Upper lobe of left lung (tissue), 6 donors: ENCODE data around the gene PWWP2B. TPM values are rescaled to one million over a fixed set of nuclear protein-coding genes. Genes with fewer than 3 reads are reported as not detected.

Source experiments
- ATAC-seq, 2 donors: fragments of 200-7000 bp; cut with Tn5 transposase; one replicate each; pipeline ENCODE4 v1.9.1; 2022; ENCODE audit warnings: mild to moderate bottlenecking in 2 of 2, moderate library complexity in 2 of 2; ENCODE audit not compliant: low FRiP score in 2 of 2
- DNase-seq, 2 donors: peaks; one replicate each; pipeline ENCODE4 v3.0.0-alpha.2; 2019 to 2020
- H3K27ac ChIP-seq, 4 donors: fragments of 200-600 bp; sonication (generic); one replicate each; pipeline ENCODE4 v1.5.1; 2016 to 2019
- H3K27me3 ChIP-seq, 4 donors: fragments of 200-600 bp; sonication (generic); one replicate each; pipeline ENCODE4 v1.5.1; 2017 to 2019
- H3K36me3 ChIP-seq, 4 donors: fragments of 200-600 bp; sonication (generic); one replicate each; pipeline ENCODE4 v1.5.1; 2016 to 2019
- H3K4me1 ChIP-seq, 4 donors: fragments of 200-600 bp; sonication (generic); one replicate each; pipeline ENCODE4 v1.5.1; 2018 to 2019
- H3K4me3 ChIP-seq, 4 donors: fragments of 200-600 bp; sonication (generic); one replicate each; pipeline ENCODE4 v1.5.1; 2017 to 2019; ENCODE audit warnings: mild to moderate bottlenecking in 2 of 4, moderate library complexity in 1 of 4
- H3K9me3 ChIP-seq, 4 donors: fragments of 200-600 bp; sonication (generic); one replicate each; pipeline ENCODE4 v1.5.1; 2018 to 2019
- EP300 ChIP-seq, 4 donors: sonication (generic); formaldehyde crosslinking; IDR thresholded peaks; one replicate each; pipeline ENCODE4 v1.5.1; 2017; ENCODE audit warnings: antibody characterized with exemption in 4 of 4, control low read depth in 2 of 4
- POLR2A ChIP-seq, 4 donors: fragments of 450-650 bp; IDR thresholded peaks; one replicate each; pipeline ENCODE4 v1.5.1; 2016 to 2017; ENCODE audit warnings: antibody characterized with exemption in 4 of 4, mild to moderate bottlenecking in 2 of 4
- POLR2AphosphoS5 ChIP-seq, 2 donors: sonication (generic); formaldehyde crosslinking; IDR thresholded peaks; one replicate each; pipeline ENCODE4 v1.5.1; 2017; ENCODE audit warnings: antibody characterized with exemption in 2 of 2
- WGBS, 2 donors: methylation state at CpG; one replicate each; pipeline ENCODE4 v1.1.5; 2017 to 2018; 5-methylcytosine and 5-hydroxymethylcytosine counted together
- total RNA-seq, 6 donors: library from RNA; depleted of rRNA in 4 of 6; stranded (reverse); fragments of >200 nt in 4 of 6; gene quantifications; one replicate each; pipeline versions ENCODE4 v1.1.0 to v1.2.1, GENCODE V29; 2016 to 2021
- TF ChIP-seq, protein P1 (sequence below), 6 experiments: fragments of 450-650 bp in 4 of 6; fragments of 200-600 bp in 2 of 6; sonication (generic) in 2 of 6; IDR thresholded peaks; one replicate each; pipeline ENCODE4 v1.5.1; 2016 to 2019; ENCODE audit warnings: antibody characterized with exemption in 6 of 6
- donor health status: DM: no; HTN: no; CAD: no; lungs with moderate emphysema.
- donor health status: DM: no; HTN: yes; CAD: no; lungs with severe emphysema.

PWWP2B gene
- total RNA-seq, 6 donors from 2014 or later: 20.2 to 54.4 (median 32.9) TPM

- ATAC-seq (no peak), DNase-seq (peak in 1 of 2 donors; percentile 81)
- Histone ChIP-seq H3K4me1 (peaks cover 58 to 80% (median 70%) of the 10 kb centered on the region in 4 donors), H3K9me3 (no peaks in the 10 kb centered on the region), H3K36me3 (peaks cover 0 to 10% (median 3%) of the 10 kb centered on the region in 4 donors), H3K4me3 (no peak overlapping the region), H3K27ac (peak overlapping the region; percentile 91 to 98 (median 94)), H3K27me3 (no peaks in the 10 kb centered on the region)
- 71 to 86% methylated on average over 10 to 24 of the region's 25 CpGs for WGBS, 2 donors
- no peak for TF ChIP-seq POLR2A (IDR thresholded peaks at IDR 0.05)
- TF ChIP-seq, protein P1, sequence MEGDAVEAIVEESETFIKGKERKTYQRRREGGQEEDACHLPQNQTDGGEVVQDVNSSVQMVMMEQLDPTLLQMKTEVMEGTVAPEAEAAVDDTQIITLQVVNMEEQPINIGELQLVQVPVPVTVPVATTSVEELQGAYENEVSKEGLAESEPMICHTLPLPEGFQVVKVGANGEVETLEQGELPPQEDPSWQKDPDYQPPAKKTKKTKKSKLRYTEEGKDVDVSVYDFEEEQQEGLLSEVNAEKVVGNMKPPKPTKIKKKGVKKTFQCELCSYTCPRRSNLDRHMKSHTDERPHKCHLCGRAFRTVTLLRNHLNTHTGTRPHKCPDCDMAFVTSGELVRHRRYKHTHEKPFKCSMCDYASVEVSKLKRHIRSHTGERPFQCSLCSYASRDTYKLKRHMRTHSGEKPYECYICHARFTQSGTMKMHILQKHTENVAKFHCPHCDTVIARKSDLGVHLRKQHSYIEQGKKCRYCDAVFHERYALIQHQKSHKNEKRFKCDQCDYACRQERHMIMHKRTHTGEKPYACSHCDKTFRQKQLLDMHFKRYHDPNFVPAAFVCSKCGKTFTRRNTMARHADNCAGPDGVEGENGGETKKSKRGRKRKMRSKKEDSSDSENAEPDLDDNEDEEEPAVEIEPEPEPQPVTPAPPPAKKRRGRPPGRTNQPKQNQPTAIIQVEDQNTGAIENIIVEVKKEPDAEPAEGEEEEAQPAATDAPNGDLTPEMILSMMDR (IDR thresholded peaks at IDR 0.05): peak in 1 of 6 experiments; percentile 45
These were observed 22.8 kb downstream of the PWWP2B start for GRCh38 chr10:132419538-132420468.

GRCh38 chr10:132420469-132420980, 23.5 kb downstream of the PWWP2B start:
- ATAC-seq: no peak
- Histone ChIP-seq H3K36me3 (peaks cover 0 to 10% (median 3%) of the 10 kb centered on the region in 4 donors), H3K9me3 (no peaks in the 10 kb centered on the region), H3K4me3 (no peak overlapping the region), H3K27ac (peak overlapping the region; percentile 91 to 98 (median 94)), H3K4me1 (peaks cover 58 to 80% (median 70%) of the 10 kb centered on the region in 4 donors), H3K27me3 (no peaks in the 10 kb centered on the region)
- peak in 1 of 2 donors; percentile 63 for DNase-seq
- WGBS, 2 donors: 42 to 52% methylated on average over 5 to 8 of the region's 8 CpGs
- TF ChIP-seq POLR2A (IDR thresholded peaks at IDR 0.05) (no peak), EP300 (IDR thresholded peaks at IDR 0.05) (no peak), POLR2AphosphoS5 (IDR thresholded peaks at IDR 0.05) (no peak)
- TF ChIP-seq, protein P1 (IDR thresholded peaks at IDR 0.05): peak in 1 of 6 experiments; percentile 6

- 6 to 16% methylated on average over 7 to 22 of the region's 33 CpGs for WGBS, 2 donors
- Histone ChIP-seq H3K27ac (peak overlapping the region; percentile 91 to 98 (median 94)), H3K27me3 (no peaks in the 10 kb centered on the region), H3K4me1 (peaks cover 58 to 77% (median 70%) of the 10 kb centered on the region in 4 donors), H3K4me3 (peak overlapping the region in 3 of 4 donors; percentile 1 to 21 (median 17)), H3K36me3 (peaks cover 0 to 10% (median 3%) of the 10 kb centered on the region in 4 donors), H3K9me3 (no peaks in the 10 kb centered on the region)
- peak; percentile 83 to 86 for ATAC-seq
- TF ChIP-seq POLR2A (IDR thresholded peaks at IDR 0.05): peak in 3 of 4 donors; percentile 30 to 78 (median 52)
- TF ChIP-seq EP300 (IDR thresholded peaks at IDR 0.05): no peak
- TF ChIP-seq POLR2AphosphoS5 (IDR thresholded peaks at IDR 0.05): peak in 1 of 2 donors; percentile 29
- peak; percentile 89 to 95 for DNase-seq
These were observed 24.2 kb downstream of the PWWP2B start for GRCh38 chr10:132420981-132421846.

GRCh38 chr10:132421847-132422751, 25.1 kb downstream of the PWWP2B start:
- WGBS, 2 donors: 66 to 75% methylated on average over 12 to 28 of the region's 30 CpGs
- Histone ChIP-seq H3K4me1 (peaks cover 57 to 69% (median 64%) of the 10 kb centered on the region in 4 donors), H3K9me3 (no peaks in the 10 kb centered on the region), H3K27ac (peak overlapping the region; percentile 91 to 98 (median 94)), H3K4me3 (peak overlapping the region in 1 of 4 donors; percentile 17), H3K27me3 (no peaks in the 10 kb centered on the region), H3K36me3 (peaks cover 0 to 7% (median 2%) of the 10 kb centered on the region in 4 donors)
- ATAC-seq (no peak), DNase-seq (peak in 1 of 2 donors; percentile 90)
- TF ChIP-seq, protein P1 (IDR thresholded peaks at IDR 0.05): no peak
- TF ChIP-seq POLR2AphosphoS5 (IDR thresholded peaks at IDR 0.05): no peak
- TF ChIP-seq POLR2A (IDR thresholded peaks at IDR 0.05): no peak
- no peak for TF ChIP-seq EP300 (IDR thresholded peaks at IDR 0.05)
